ENCODE results near the gene ELOVL5.

ELOVL5 gene

GRCh38 chr6:53236241-53236640 lies 112.5 kb downstream of the ELOVL5 start:
- DNase-seq, result no peak

- DNase-seq, result no peak
These were observed 113.2 kb downstream of the ELOVL5 start for GRCh38 chr6:53235508-53235907.

- no peak for DNase-seq
These were observed 115.4 kb downstream of the ELOVL5 start for GRCh38 chr6:53233309-53233708.

GRCh38 chr6:53230775-53231467 lies 117.8 kb downstream of the ELOVL5 start:
- DNase-seq, result no peak

GRCh38 chr6:53227847-53228246 lies 120.9 kb downstream of the ELOVL5 start:
- DNase-seq, result no peak

GRCh38 chr6:53220605-53221004 lies 128.1 kb downstream of the ELOVL5 start:
- no peak for DNase-seq

Measured in activated CD4-positive, alpha-beta T cell treated with anti-CD3 and anti-CD28 coated beads for 1 hour (primary cell).